Measurements from ENCODE around the gene COL4A6. TPM values are rescaled to one million over a fixed set of nuclear protein-coding genes. Genes with fewer than 3 reads are reported as not detected.

COL4A6 gene
- total and polyA plus RNA-seq, 2 of the 8 experiments (the other 6 are each of a cell fraction or from before 2014, with no cell fraction given), result 5.9 to 11.8 TPM

DNA sequence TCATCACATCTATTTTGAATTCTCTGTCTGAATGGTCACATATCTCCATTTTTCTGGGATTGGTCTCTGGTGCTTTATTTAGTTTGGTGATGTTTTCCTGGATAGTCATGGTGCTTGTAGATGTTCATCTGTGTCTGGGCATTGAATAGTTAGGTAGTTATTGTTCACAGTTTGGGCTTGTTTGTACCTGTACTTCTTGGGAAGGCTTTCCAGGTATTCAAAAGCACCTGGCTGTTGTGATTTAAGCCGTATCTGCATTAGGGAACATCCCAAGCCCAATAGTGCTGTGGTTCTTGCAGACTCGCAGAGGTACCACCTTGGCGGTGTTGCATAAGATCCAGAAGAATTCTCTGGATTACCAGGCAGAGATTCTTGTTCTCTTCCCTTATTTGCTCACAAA is 46.0 kb upstream of the COL4A6 start (continued):
- TF ChIP-seq, protein P1, sequence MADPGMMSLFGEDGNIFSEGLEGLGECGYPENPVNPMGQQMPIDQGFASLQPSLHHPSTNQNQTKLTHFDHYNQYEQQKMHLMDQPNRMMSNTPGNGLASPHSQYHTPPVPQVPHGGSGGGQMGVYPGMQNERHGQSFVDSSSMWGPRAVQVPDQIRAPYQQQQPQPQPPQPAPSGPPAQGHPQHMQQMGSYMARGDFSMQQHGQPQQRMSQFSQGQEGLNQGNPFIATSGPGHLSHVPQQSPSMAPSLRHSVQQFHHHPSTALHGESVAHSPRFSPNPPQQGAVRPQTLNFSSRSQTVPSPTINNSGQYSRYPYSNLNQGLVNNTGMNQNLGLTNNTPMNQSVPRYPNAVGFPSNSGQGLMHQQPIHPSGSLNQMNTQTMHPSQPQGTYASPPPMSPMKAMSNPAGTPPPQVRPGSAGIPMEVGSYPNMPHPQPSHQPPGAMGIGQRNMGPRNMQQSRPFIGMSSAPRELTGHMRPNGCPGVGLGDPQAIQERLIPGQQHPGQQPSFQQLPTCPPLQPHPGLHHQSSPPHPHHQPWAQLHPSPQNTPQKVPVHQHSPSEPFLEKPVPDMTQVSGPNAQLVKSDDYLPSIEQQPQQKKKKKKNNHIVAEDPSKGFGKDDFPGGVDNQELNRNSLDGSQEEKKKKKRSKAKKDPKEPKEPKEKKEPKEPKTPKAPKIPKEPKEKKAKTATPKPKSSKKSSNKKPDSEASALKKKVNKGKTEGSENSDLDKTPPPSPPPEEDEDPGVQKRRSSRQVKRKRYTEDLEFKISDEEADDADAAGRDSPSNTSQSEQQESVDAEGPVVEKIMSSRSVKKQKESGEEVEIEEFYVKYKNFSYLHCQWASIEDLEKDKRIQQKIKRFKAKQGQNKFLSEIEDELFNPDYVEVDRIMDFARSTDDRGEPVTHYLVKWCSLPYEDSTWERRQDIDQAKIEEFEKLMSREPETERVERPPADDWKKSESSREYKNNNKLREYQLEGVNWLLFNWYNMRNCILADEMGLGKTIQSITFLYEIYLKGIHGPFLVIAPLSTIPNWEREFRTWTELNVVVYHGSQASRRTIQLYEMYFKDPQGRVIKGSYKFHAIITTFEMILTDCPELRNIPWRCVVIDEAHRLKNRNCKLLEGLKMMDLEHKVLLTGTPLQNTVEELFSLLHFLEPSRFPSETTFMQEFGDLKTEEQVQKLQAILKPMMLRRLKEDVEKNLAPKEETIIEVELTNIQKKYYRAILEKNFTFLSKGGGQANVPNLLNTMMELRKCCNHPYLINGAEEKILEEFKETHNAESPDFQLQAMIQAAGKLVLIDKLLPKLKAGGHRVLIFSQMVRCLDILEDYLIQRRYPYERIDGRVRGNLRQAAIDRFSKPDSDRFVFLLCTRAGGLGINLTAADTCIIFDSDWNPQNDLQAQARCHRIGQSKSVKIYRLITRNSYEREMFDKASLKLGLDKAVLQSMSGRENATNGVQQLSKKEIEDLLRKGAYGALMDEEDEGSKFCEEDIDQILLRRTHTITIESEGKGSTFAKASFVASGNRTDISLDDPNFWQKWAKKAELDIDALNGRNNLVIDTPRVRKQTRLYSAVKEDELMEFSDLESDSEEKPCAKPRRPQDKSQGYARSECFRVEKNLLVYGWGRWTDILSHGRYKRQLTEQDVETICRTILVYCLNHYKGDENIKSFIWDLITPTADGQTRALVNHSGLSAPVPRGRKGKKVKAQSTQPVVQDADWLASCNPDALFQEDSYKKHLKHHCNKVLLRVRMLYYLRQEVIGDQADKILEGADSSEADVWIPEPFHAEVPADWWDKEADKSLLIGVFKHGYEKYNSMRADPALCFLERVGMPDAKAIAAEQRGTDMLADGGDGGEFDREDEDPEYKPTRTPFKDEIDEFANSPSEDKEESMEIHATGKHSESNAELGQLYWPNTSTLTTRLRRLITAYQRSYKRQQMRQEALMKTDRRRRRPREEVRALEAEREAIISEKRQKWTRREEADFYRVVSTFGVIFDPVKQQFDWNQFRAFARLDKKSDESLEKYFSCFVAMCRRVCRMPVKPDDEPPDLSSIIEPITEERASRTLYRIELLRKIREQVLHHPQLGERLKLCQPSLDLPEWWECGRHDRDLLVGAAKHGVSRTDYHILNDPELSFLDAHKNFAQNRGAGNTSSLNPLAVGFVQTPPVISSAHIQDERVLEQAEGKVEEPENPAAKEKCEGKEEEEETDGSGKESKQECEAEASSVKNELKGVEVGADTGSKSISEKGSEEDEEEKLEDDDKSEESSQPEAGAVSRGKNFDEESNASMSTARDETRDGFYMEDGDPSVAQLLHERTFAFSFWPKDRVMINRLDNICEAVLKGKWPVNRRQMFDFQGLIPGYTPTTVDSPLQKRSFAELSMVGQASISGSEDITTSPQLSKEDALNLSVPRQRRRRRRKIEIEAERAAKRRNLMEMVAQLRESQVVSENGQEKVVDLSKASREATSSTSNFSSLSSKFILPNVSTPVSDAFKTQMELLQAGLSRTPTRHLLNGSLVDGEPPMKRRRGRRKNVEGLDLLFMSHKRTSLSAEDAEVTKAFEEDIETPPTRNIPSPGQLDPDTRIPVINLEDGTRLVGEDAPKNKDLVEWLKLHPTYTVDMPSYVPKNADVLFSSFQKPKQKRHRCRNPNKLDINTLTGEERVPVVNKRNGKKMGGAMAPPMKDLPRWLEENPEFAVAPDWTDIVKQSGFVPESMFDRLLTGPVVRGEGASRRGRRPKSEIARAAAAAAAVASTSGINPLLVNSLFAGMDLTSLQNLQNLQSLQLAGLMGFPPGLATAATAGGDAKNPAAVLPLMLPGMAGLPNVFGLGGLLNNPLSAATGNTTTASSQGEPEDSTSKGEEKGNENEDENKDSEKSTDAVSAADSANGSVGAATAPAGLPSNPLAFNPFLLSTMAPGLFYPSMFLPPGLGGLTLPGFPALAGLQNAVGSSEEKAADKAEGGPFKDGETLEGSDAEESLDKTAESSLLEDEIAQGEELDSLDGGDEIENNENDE (IDR thresholded peaks at IDR 0.05; ENCODE audit: insufficient replicate concordance, low read length), result no peak

Data from H1 (cell line).